ENCODE results near the gene CUX1.

Gene CUX1

GRCh38 chr7:101941481-101942383 lies 124.3 kb downstream of the CUX1 start:
- DNase-seq (ENCODE audit: insufficient read length) (no peak), FAIRE-seq (no peak)
- TF ChIP-seq POLR2A (IDR thresholded peaks at IDR 0.05; ENCODE audit: low read depth, low read length) (no peak), TAF1 (IDR thresholded peaks at IDR 0.05; ENCODE audit: borderline replicate concordance, low read depth, low read length) (no peak), POLR2AphosphoS5 (IDR thresholded peaks at IDR 0.05; ENCODE audit: low read depth, low read length) (no peak)

GRCh38 chr7:101942603-101943210 lies 125.3 kb downstream of the CUX1 start:
- FAIRE-seq (no peak), DNase-seq (ENCODE audit: insufficient read length) (no peak)
- TF ChIP-seq POLR2AphosphoS5 (IDR thresholded peaks at IDR 0.05; ENCODE audit: low read depth, low read length), result no peak
- TF ChIP-seq POLR2A (IDR thresholded peaks at IDR 0.05; ENCODE audit: low read depth, low read length), result no peak
- TF ChIP-seq TAF1 (IDR thresholded peaks at IDR 0.05; ENCODE audit: borderline replicate concordance, low read depth, low read length), result no peak

GRCh38 chr7:101943306-101943705 lies 125.9 kb downstream of the CUX1 start:
- DNase-seq (ENCODE audit: insufficient read length), result no peak
- TF ChIP-seq POLR2AphosphoS5 (IDR thresholded peaks at IDR 0.05; ENCODE audit: low read depth, low read length), result no peak
- no peak for TF ChIP-seq TAF1 (IDR thresholded peaks at IDR 0.05; ENCODE audit: borderline replicate concordance, low read depth, low read length)
- TF ChIP-seq POLR2A (IDR thresholded peaks at IDR 0.05; ENCODE audit: low read depth, low read length), result no peak
- FAIRE-seq, result no peak

GRCh38 chr7:101943889-101944600 lies 126.6 kb downstream of the CUX1 start:
- FAIRE-seq (no peak), DNase-seq (ENCODE audit: insufficient read length) (no peak)
- TF ChIP-seq TAF1 (IDR thresholded peaks at IDR 0.05; ENCODE audit: borderline replicate concordance, low read depth, low read length) (no peak), POLR2A (IDR thresholded peaks at IDR 0.05; ENCODE audit: low read depth, low read length) (no peak), POLR2AphosphoS5 (IDR thresholded peaks at IDR 0.05; ENCODE audit: low read depth, low read length) (no peak)

- no peak for FAIRE-seq
- TF ChIP-seq TAF1 (IDR thresholded peaks at IDR 0.05; ENCODE audit: borderline replicate concordance, low read depth, low read length), result no peak
- no peak for TF ChIP-seq POLR2AphosphoS5 (IDR thresholded peaks at IDR 0.05; ENCODE audit: low read depth, low read length)
- TF ChIP-seq POLR2A (IDR thresholded peaks at IDR 0.05; ENCODE audit: low read depth, low read length), result no peak
- no peak for DNase-seq (ENCODE audit: insufficient read length)
Measured at GRCh38 chr7:101944611-101945010, 127.2 kb downstream of the CUX1 start.

- FAIRE-seq (no peak), DNase-seq (ENCODE audit: insufficient read length) (no peak)
- TF ChIP-seq POLR2AphosphoS5 (IDR thresholded peaks at IDR 0.05; ENCODE audit: low read depth, low read length), result no peak
- TF ChIP-seq POLR2A (IDR thresholded peaks at IDR 0.05; ENCODE audit: low read depth, low read length), result no peak
- no peak for TF ChIP-seq TAF1 (IDR thresholded peaks at IDR 0.05; ENCODE audit: borderline replicate concordance, low read depth, low read length)
Measured at GRCh38 chr7:101945034-101945758, 127.8 kb downstream of the CUX1 start.

GRCh38 chr7:101947899-101948298 lies 130.5 kb downstream of the CUX1 start:
- DNase-seq (ENCODE audit: insufficient read length), result no peak
- TF ChIP-seq POLR2AphosphoS5 (IDR thresholded peaks at IDR 0.05; ENCODE audit: low read depth, low read length), result no peak
- TF ChIP-seq TAF1 (IDR thresholded peaks at IDR 0.05; ENCODE audit: borderline replicate concordance, low read depth, low read length), result no peak
- TF ChIP-seq POLR2A (IDR thresholded peaks at IDR 0.05; ENCODE audit: low read depth, low read length), result no peak
- FAIRE-seq, result no peak

- FAIRE-seq (no peak), DNase-seq (ENCODE audit: insufficient read length) (no peak)
- TF ChIP-seq POLR2A (IDR thresholded peaks at IDR 0.05; ENCODE audit: low read depth, low read length) (no peak), POLR2AphosphoS5 (IDR thresholded peaks at IDR 0.05; ENCODE audit: low read depth, low read length) (no peak), TAF1 (IDR thresholded peaks at IDR 0.05; ENCODE audit: borderline replicate concordance, low read depth, low read length) (no peak)
Measured at GRCh38 chr7:101948650-101949049, 131.2 kb downstream of the CUX1 start.

- no peak for TF ChIP-seq POLR2AphosphoS5 (IDR thresholded peaks at IDR 0.05; ENCODE audit: low read depth, low read length)
- TF ChIP-seq POLR2A (IDR thresholded peaks at IDR 0.05; ENCODE audit: low read depth, low read length), result no peak
- TF ChIP-seq TAF1 (IDR thresholded peaks at IDR 0.05; ENCODE audit: borderline replicate concordance, low read depth, low read length), result no peak
- FAIRE-seq, result no peak
- no peak for DNase-seq (ENCODE audit: insufficient read length)
Measured at GRCh38 chr7:101950450-101951119, 133.2 kb downstream of the CUX1 start.

- DNase-seq (ENCODE audit: insufficient read length), result no peak
- no peak for FAIRE-seq
- TF ChIP-seq TAF1 (IDR thresholded peaks at IDR 0.05; ENCODE audit: borderline replicate concordance, low read depth, low read length) (no peak), POLR2AphosphoS5 (IDR thresholded peaks at IDR 0.05; ENCODE audit: low read depth, low read length) (no peak), POLR2A (IDR thresholded peaks at IDR 0.05; ENCODE audit: low read depth, low read length) (no peak)
Measured at GRCh38 chr7:101951757-101952156, 134.3 kb downstream of the CUX1 start.

Measured in GM12892 (cell line).